GM21360 (cell line): ENCODE measurements around the gene APOA5.
"Not testable (repeated sequence)": the region's sequence is repeated elsewhere in the genome, so short reads cannot be mapped to it uniquely, and the experiment has no call there.

Experiments
- ATAC-seq: cut with Tn5 transposase; IDR thresholded peaks from one replicate; pipeline ENCODE4 v1.9.1; 2021; ENCODE audit warnings: mild to moderate bottlenecking, moderate library complexity; ENCODE audit not compliant: unreplicated experiment

The APOA5 gene

GRCh38 chr11:116801662-116802061 lies 10.0 kb upstream of the APOA5 start:
- ATAC-seq: not testable (repeated sequence)

- no peak for ATAC-seq
These were observed 8.9 kb upstream of the APOA5 start for GRCh38 chr11:116800610-116801009.

- no peak for ATAC-seq
These were observed 6.7 kb upstream of the APOA5 start for GRCh38 chr11:116798368-116798767.

- no peak for ATAC-seq
These were observed 6.1 kb upstream of the APOA5 start for GRCh38 chr11:116797816-116798215.

- ATAC-seq: no peak
These were observed 4.9 kb upstream of the APOA5 start for GRCh38 chr11:116796548-116796947.

- no peak for ATAC-seq
These were observed 3.2 kb upstream of the APOA5 start for GRCh38 chr11:116794851-116795250.

GRCh38 chr11:116793772-116794097 lies 2.1 kb upstream of the APOA5 start:
- no peak for ATAC-seq

- no peak for ATAC-seq
These were observed 1.4 kb upstream of the APOA5 start for GRCh38 chr11:116792869-116793771.

- no peak for ATAC-seq
These were observed 627 bp upstream of the APOA5 start for GRCh38 chr11:116792144-116792868.

- no peak for ATAC-seq
These were observed 472 bp downstream of the APOA5 start for GRCh38 chr11:116791002-116791812.

- no peak for ATAC-seq
These were observed 1.3 kb downstream of the APOA5 start for GRCh38 chr11:116790167-116791001.

GRCh38 chr11:116788975-116789374 lies 2.7 kb downstream of the APOA5 start:
- ATAC-seq: no peak

GRCh38 chr11:116788534-116788933 lies 3.1 kb downstream of the APOA5 start:
- ATAC-seq: no peak

GRCh38 chr11:116787786-116788486 lies 3.7 kb downstream of the APOA5 start, which contains the start of gene ZPR1:
TSS of gene ZPR1 (minus strand) at chr11:116788023. CDS start at chr11:116787990, 33 bp downstream.
- peak; percentile 81 for ATAC-seq

- ATAC-seq: peak; percentile 13
These were observed 4.3 kb downstream of the APOA5 start for GRCh38 chr11:116787436-116787785.

- no peak for ATAC-seq
These were observed 4.7 kb downstream of the APOA5 start for GRCh38 chr11:116786966-116787365.

GRCh38 chr11:116786326-116786725 lies 5.4 kb downstream of the APOA5 start:
- no peak for ATAC-seq

- no peak for ATAC-seq
These were observed 9.0 kb downstream of the APOA5 start for GRCh38 chr11:116782728-116783127.

- ATAC-seq: no peak
These were observed 13.1 kb downstream of the APOA5 start for GRCh38 chr11:116778556-116778955.

GRCh38 chr11:116777056-116777455 lies 14.6 kb downstream of the APOA5 start:
- no peak for ATAC-seq
